SK-N-SH (cell line): ENCODE data around the gene RASAL2.

Experiments
- CTCF ChIP-seq: fragments of 200-600 bp; sonication (generic); IDR thresholded peaks from 2 replicates; pipeline ENCODE4 v1.6.1; 2017; ENCODE audit warnings: antibody characterized with exemption, mild to moderate bottlenecking, moderate library complexity
- EP300 ChIP-seq, 2 experiments: IDR thresholded peaks; 2 replicates each; pipeline versions ENCODE4 v1.4.0 to v1.6.1; 2012; ENCODE audit warnings: borderline replicate concordance in 1 of 2, low read depth in 1 of 2, low read length in 1 of 2
- FOXM1 ChIP-seq: IDR thresholded peaks from 2 replicates; pipeline ENCODE4 v1.4.0; 2012; ENCODE audit warnings: low read depth, mild to moderate bottlenecking
- JUND ChIP-seq: IDR thresholded peaks from 2 replicates; pipeline ENCODE4 v1.4.0; 2012
- PBX3 ChIP-seq: IDR thresholded peaks from 2 replicates; pipeline ENCODE4; 2012
- SMC3 ChIP-seq: IDR thresholded peaks from 2 replicates; pipeline ENCODE4 v1.6.1; 2012; ENCODE audit warnings: low read depth, low read length, improper control_type of control experiment
- TEAD4 ChIP-seq: IDR thresholded peaks from 2 replicates; pipeline ENCODE4 v1.4.0; 2012; ENCODE audit warnings: mild to moderate bottlenecking, borderline replicate concordance; ENCODE audit not compliant: insufficient read depth
- USF2 ChIP-seq: fragments of 150-350 bp; IDR thresholded peaks from 2 replicates; pipeline ENCODE4 v1.6.1; 2017; ENCODE audit warnings: antibody characterized with exemption, low read length, low read depth, borderline replicate concordance
- YY1 ChIP-seq: IDR thresholded peaks from 2 replicates; pipeline ENCODE4 v1.4.0; 2012; ENCODE audit warnings: low read depth, mild to moderate bottlenecking
- ZBTB33 ChIP-seq: IDR thresholded peaks from 2 replicates; pipeline ENCODE4 v1.4.0; 2012; ENCODE audit warnings: low read depth, borderline replicate concordance

GRCh38 chr1:178048426-178048825, 45.5 kb upstream of the RASAL2 start:
- TF ChIP-seq CTCF, result no peak
- no peak for TF ChIP-seq TEAD4
- no peak for TF ChIP-seq ZBTB33
- no peak for TF ChIP-seq YY1
- TF ChIP-seq USF2, result no peak
- no peak for TF ChIP-seq SMC3
- no peak for TF ChIP-seq EP300 (IDR thresholded peaks at IDR 0.05; ENCODE audit: borderline replicate concordance in 1 of 2, low read depth in 1 of 2, low read length in 1 of 2)
- no peak for TF ChIP-seq FOXM1
- no peak for TF ChIP-seq PBX3
- TF ChIP-seq JUND, result no peak
